ENCODE measurements around the gene ZCCHC4.
"Not testable (repeated sequence)": the region's sequence is repeated elsewhere in the genome, so short reads cannot be mapped to it uniquely, and the experiment has no call there.

ZCCHC4 gene

DNA sequence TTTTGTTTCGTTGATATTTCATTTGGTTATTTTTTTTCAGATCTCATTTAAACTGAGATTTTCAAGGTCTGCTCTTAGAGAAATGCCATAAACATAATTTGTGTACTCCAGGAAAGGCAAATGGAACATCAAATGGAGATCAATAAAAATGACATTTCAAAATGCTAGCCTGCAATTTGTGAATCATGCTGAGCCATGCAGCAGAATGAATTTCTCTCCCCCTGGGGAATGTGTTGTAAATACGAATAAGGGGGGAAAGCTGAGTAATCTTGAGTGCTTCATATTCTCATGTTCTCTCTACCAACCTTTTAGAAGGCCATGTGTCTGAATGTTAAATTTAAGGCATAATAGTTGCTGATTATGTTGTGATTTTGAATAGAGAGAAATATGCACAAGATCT is 7.8 kb downstream of the ZCCHC4 start:
- no peak for TF ChIP-seq Cebpa-rat (IDR thresholded peaks at IDR 0.05)
- no peaks in the 10 kb centered on the region for H3K9me3 ChIP-seq
- H3K9ac ChIP-seq = no peak overlapping the region
- H3K4me1 ChIP-seq = no peaks in the 10 kb centered on the region
- no peak overlapping the region for H3K4me2 ChIP-seq
- H3K36me3 ChIP-seq = peaks cover 50% of the 10 kb centered on the region
- no peaks in the 10 kb centered on the region for H4K20me1 ChIP-seq
- no peak overlapping the region for H3K4me3 ChIP-seq
- H3K27ac ChIP-seq = no peak overlapping the region
- H3K27me3 ChIP-seq = no peaks in the 10 kb centered on the region

DNA sequence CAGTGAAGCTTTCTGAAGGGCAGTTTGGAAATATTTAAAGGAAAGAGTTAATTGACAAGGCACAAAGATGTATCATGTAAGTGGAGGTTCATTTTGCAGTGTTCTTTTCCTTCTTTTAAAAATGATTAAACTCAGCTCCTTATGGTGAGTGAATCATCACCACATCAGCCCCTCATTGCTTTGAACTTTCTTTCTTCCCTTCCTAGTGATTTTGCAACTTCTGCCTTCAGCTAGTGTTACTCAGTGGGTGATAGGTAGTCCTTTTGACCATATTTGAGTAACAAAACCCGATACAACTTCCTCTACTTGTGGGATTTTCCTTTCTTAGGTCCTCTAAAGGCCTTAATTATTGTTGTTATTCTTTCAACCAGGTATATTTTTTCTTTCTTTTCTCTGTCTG is 8.2 kb downstream of the ZCCHC4 start:
- no peak overlapping the region for H3K4me3 ChIP-seq
- no peak overlapping the region for H3K27ac ChIP-seq
- no peak for TF ChIP-seq Cebpa-rat (IDR thresholded peaks at IDR 0.05)
- H3K27me3 ChIP-seq = no peaks in the 10 kb centered on the region
- no peaks in the 10 kb centered on the region for H3K4me1 ChIP-seq
- peaks cover 46% of the 10 kb centered on the region for H3K36me3 ChIP-seq
- no peak overlapping the region for H3K4me2 ChIP-seq
- no peaks in the 10 kb centered on the region for H4K20me1 ChIP-seq
- no peaks in the 10 kb centered on the region for H3K9me3 ChIP-seq
- no peak overlapping the region for H3K9ac ChIP-seq

DNA sequence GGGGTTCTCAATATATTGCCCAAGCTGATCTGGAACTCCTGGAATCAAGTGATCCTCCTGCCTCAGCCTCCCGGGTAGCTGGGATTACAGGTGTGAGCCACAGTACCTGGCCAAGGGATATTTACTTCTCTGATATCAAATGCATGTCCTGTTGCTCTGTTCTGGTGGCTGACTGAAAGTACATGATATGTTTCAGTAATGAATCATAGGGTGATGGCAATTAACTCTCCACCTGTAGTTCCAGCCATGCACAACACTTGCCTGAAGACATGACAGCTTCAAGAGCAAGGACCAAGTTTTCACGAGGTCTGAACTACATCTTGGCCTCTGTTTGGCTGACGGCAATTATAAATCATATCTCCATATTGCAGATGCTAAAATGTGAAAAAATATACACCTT is 9.1 kb downstream of the ZCCHC4 start:
- H3K36me3 ChIP-seq = peaks cover 39% of the 10 kb centered on the region
- no peak overlapping the region for H3K27ac ChIP-seq
- TF ChIP-seq Cebpa-rat (IDR thresholded peaks at IDR 0.05) = no peak
- H3K9me3 ChIP-seq = no peaks in the 10 kb centered on the region
- no peaks in the 10 kb centered on the region for H3K27me3 ChIP-seq
- H3K4me1 ChIP-seq = no peaks in the 10 kb centered on the region
- no peak overlapping the region for H3K9ac ChIP-seq
- H3K4me2 ChIP-seq = no peak overlapping the region
- no peak overlapping the region for H3K4me3 ChIP-seq
- H4K20me1 ChIP-seq = no peaks in the 10 kb centered on the region

DNA sequence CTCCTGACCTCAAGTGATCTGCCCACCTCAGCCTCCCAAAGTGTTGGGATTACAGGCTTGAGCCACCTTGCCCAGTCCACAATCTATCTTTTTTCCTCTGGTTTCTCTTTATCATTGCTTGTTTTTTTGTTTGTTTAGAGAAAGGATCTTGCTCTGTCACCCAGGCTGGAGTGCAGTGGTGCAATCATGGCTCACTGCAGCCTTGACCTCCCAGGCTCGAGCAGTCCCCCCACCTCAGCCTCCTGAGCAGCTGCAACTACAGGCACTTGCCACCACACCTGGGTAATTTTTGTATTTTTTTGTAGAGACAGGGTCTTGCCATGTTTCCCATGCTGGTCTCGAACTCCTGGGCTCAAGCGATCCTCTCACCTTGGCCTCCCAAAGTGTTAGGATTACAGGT is 15.9 kb downstream of the ZCCHC4 start:
- H3K4me3 ChIP-seq, H3K4me1 ChIP-seq, H3K27ac ChIP-seq, H3K9ac ChIP-seq, H4K20me1 ChIP-seq, H3K9me3 ChIP-seq, H3K27me3 ChIP-seq, H3K4me2 ChIP-seq: not testable (repeated sequence)
- peaks cover 11% of the 10 kb centered on the region for H3K36me3 ChIP-seq

DNA sequence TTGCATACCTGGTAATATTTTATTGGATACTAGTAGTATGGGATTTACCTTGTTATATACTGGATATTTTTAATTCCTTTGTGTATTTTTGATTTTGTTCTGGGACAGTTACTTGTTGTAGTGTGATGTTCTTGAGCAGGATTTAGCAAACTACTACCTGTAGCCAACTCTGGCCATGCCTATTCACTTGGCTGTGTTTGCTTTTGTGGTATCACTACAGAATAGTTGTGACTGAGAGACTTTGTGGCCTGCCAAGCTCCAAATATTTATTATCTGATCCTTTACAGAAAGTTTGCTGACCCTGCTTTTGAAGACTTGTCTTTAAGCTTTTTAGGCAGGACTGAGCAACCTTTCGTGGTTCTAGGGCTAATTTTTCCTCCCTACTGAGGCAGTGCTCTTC is 17.8 kb downstream of the ZCCHC4 start:
- no peak overlapping the region for H3K27ac ChIP-seq
- H3K4me3 ChIP-seq = no peak overlapping the region
- H3K4me2 ChIP-seq = no peak overlapping the region
- no peak for TF ChIP-seq Cebpa-rat (IDR thresholded peaks at IDR 0.05)
- H3K9me3 ChIP-seq = no peaks in the 10 kb centered on the region
- peaks cover 22% of the 10 kb centered on the region for H3K36me3 ChIP-seq
- H3K9ac ChIP-seq = no peak overlapping the region
- H3K4me1 ChIP-seq = no peaks in the 10 kb centered on the region
- no peaks in the 10 kb centered on the region for H3K27me3 ChIP-seq
- no peaks in the 10 kb centered on the region for H4K20me1 ChIP-seq

DNA sequence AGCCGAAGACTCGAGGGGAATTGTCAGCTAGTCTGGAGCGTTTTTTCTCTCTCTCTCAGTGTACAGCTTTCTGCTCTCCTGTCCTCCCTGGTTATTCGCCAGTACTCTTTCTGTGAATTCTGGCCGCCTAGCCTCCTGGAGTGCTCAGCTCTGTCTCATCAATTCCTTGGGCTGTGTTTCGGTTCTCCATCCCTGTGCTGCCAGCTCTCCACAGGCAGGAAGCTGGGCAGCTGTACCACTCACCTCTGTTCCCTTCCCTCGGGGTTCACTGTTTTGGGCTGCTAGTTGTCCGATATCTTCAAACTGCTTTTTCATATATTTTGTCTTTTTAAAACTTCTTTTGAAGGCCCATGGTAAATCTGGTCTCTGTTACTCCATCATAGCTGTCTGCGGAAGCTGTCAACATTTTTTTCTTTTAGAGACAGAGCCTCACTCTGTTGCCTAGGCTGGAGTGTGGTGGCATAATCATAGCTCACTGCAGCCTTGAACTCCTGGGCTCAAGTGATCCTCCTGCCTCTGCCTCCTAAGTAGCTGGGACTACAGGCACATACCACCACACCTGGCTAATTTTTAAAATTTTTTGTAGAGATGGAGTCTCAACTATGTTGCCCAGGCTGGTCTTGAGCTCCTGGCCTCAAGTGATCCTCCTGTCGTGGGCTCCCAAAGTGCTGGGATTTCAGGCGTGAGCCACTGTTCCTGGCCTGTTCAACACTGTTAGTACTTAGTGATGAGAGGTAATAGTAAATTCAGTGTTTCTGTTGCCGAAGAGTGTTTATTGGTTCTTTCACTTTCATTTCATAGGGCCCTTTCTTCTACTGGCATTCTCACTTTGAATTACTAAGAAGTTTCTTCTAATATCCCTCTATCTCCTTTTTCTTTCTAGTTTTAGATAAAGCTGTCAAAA is 18.6 kb downstream of the ZCCHC4 start:
- Histone ChIP-seq H3K4me3 (no peak overlapping the region), H3K36me3 (peaks cover 28% of the 10 kb centered on the region), H3K9ac (no peak overlapping the region), H3K4me1 (no peaks in the 10 kb centered on the region), H3K27me3 (no peaks in the 10 kb centered on the region), H3K4me2 (no peak overlapping the region), H4K20me1 (no peaks in the 10 kb centered on the region), H3K9me3 (no peaks in the 10 kb centered on the region), H3K27ac (no peak overlapping the region)
- TF ChIP-seq Cebpa-rat (IDR thresholded peaks at IDR 0.05) = no peak

DNA sequence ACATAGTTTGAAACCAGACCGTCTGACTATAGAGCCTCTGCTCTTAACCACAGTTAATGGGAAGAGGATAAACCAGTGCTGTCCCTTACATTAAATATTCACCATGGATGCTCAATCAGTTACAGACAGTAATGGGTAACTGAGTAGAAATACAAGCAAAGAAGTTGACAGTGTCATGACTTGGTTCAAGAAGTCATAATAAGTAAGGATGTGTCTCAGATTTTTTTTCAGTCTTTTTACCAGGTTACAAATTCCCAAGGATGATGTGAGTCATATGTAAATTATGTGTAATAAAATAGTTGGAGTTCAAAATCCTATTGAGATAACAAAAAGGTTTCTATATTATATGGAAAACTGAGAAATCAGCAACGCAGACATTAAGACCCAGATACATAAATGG is 31.1 kb downstream of the ZCCHC4 start:
- peaks cover 31% of the 10 kb centered on the region for H3K36me3 ChIP-seq
- TF ChIP-seq Cebpa-rat (IDR thresholded peaks at IDR 0.05) = no peak

DNA sequence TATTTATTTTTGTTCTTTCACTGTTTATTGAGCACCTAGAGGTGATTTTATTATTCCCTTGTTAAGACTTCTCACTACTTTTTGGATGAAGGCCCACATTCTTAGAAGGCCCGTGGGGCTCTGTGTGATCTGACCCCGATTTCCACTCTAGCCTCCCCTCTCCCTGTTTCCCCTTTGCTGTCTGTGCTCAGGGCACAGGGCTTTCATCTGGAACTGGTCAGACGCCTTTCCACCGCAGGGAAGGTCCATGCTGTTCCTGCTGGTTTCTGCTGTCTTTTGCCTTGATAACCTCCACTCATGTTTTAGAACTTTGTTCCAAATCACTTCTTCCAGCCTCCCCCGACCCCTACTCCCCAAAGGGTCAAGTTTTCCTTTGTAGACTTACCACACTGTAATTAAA is 33.2 kb downstream of the ZCCHC4 start:
- Histone ChIP-seq H3K9me3 (no peaks in the 10 kb centered on the region), H3K4me2 (no peak overlapping the region), H3K36me3 (peaks cover 21% of the 10 kb centered on the region), H3K4me1 (no peaks in the 10 kb centered on the region), H3K4me3 (no peak overlapping the region), H3K27me3 (no peaks in the 10 kb centered on the region), H3K9ac (no peak overlapping the region), H3K27ac (no peak overlapping the region), H4K20me1 (no peaks in the 10 kb centered on the region)
- no peak for TF ChIP-seq Cebpa-rat (IDR thresholded peaks at IDR 0.05)

More for the DNA sequence above, 31.1 kb downstream of the ZCCHC4 start:
- Histone ChIP-seq H3K4me2 (no peak overlapping the region), H3K9me3 (no peaks in the 10 kb centered on the region), H3K27ac (no peak overlapping the region), H3K27me3 (no peaks in the 10 kb centered on the region), H3K9ac (no peak overlapping the region), H3K4me3 (no peak overlapping the region), H3K4me1 (no peaks in the 10 kb centered on the region), H4K20me1 (no peaks in the 10 kb centered on the region)

DNA sequence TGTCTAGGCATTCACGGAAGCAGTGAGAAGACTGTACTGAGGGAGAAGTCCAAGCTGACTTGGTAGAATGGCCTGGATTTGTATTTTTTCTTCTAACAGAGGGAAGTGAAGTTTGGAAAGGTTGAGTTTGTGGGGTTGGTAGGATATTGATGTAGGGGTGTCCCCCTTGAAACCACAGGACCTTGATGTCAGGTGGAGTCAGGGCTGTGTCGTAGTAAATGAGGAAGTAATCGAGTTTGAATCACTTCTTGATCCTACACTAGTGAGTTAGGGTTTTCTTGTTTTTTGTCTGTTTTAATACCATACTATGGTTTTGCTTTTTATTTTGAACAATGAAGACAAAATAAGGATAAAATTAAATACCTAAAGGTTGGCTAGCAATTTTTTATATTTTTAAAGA is 34.3 kb downstream of the ZCCHC4 start:
- Histone ChIP-seq H3K4me2 (no peak overlapping the region), H3K27ac (no peak overlapping the region), H3K9me3 (no peaks in the 10 kb centered on the region), H3K4me1 (no peaks in the 10 kb centered on the region), H3K9ac (no peak overlapping the region), H3K4me3 (no peak overlapping the region), H4K20me1 (no peaks in the 10 kb centered on the region), H3K27me3 (no peaks in the 10 kb centered on the region), H3K36me3 (peaks cover 15% of the 10 kb centered on the region; the same call in 1 of the 2 replicates)
- TF ChIP-seq Cebpa-rat (IDR thresholded peaks at IDR 0.05) = no peak

DNA sequence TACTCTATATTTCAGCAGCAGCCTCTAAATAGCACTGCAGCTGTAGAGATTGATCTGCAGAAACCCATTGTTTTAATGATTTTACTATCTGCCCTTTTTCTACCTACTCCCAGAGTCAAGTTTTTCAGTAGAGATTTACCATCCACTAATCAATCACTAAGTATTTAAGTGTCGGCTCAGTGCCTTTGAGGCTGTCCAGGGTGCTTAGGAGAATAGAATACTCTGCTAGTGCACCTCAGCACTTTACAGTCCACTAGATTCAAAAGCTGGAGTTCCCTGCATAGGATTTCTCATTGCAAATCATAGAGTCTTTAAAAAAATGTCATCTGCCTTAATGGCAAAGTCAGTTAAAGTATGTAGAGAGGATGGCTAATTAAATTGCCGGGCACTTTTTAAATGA is 34.9 kb downstream of the ZCCHC4 start:
- no peaks in the 10 kb centered on the region for H4K20me1 ChIP-seq
- H3K36me3 ChIP-seq = peaks cover 18% of the 10 kb centered on the region; the same call in 1 of the 2 replicates
- H3K4me1 ChIP-seq = no peaks in the 10 kb centered on the region
- no peaks in the 10 kb centered on the region for H3K27me3 ChIP-seq
- H3K27ac ChIP-seq = no peak overlapping the region
- H3K9me3 ChIP-seq = no peaks in the 10 kb centered on the region
- no peak for TF ChIP-seq Cebpa-rat (IDR thresholded peaks at IDR 0.05)
- H3K9ac ChIP-seq = no peak overlapping the region
- no peak overlapping the region for H3K4me2 ChIP-seq
- no peak overlapping the region for H3K4me3 ChIP-seq
